HG03575 (cell line): ENCODE measurements around the gene RFFL.
A peak's percentile ranks its signal among the peaks of the same experiment; 100 is the strongest.
"Not testable (repeated sequence)": the region's sequence is repeated elsewhere in the genome, so short reads cannot be mapped to it uniquely, and the experiment has no call there.

Experiments used
- ATAC-seq: cut with Tn5 transposase; IDR thresholded peaks from one replicate; pipeline ENCODE4 v1.9.1; 2021; ENCODE audit not compliant: unreplicated experiment, insufficient number of reproducible peaks, low FRiP score; ENCODE audit errors: extremely low read depth

The RFFL gene

GRCh38 chr17:35052241-35052610, 11.3 kb downstream of the RFFL start:
- no peak for ATAC-seq

GRCh38 chr17:35051579-35052240, 11.8 kb downstream of the RFFL start:
- no peak for ATAC-seq

GRCh38 chr17:35051183-35051578, 12.3 kb downstream of the RFFL start:
- no peak for ATAC-seq

GRCh38 chr17:35050170-35050569, 13.3 kb downstream of the RFFL start:
- ATAC-seq = no peak

- no peak for ATAC-seq
Observed at GRCh38 chr17:35048685-35049379, 14.7 kb downstream of the RFFL start.

- peak; percentile 44 for ATAC-seq
Observed at GRCh38 chr17:35046740-35047283, 16.7 kb downstream of the RFFL start.

- ATAC-seq = no peak
Observed at GRCh38 chr17:35046245-35046644, 17.3 kb downstream of the RFFL start.

- not testable (repeated sequence) for ATAC-seq
Observed at GRCh38 chr17:35045458-35045979, 18.0 kb downstream of the RFFL start.

GRCh38 chr17:35044181-35044580, 19.3 kb downstream of the RFFL start:
- ATAC-seq = no peak

- no peak for ATAC-seq
Observed at GRCh38 chr17:35041390-35041789, 22.1 kb downstream of the RFFL start.

GRCh38 chr17:35038453-35038852, 25.1 kb downstream of the RFFL start:
- no peak for ATAC-seq

- ATAC-seq = no peak
Observed at GRCh38 chr17:35030780-35031179, 32.7 kb downstream of the RFFL start.

- no peak for ATAC-seq
Observed at GRCh38 chr17:35028531-35029262, 34.8 kb downstream of the RFFL start.

GRCh38 chr17:35028097-35028496, 35.4 kb downstream of the RFFL start:
- ATAC-seq = not testable (repeated sequence)

GRCh38 chr17:35025541-35025940, 38.0 kb downstream of the RFFL start:
- ATAC-seq = no peak

- no peak for ATAC-seq
Observed at GRCh38 chr17:35023538-35023937, 40.0 kb downstream of the RFFL start.

- ATAC-seq = no peak
Observed at GRCh38 chr17:35022536-35023063, 40.9 kb downstream of the RFFL start.

- ATAC-seq = no peak
Observed at GRCh38 chr17:35021520-35022380, 41.8 kb downstream of the RFFL start.
